C4-2B (cell line): ENCODE measurements around the gene RNF225.

Experiments used
- CTCF ChIP-seq: fragments of 450-650 bp; conservative IDR thresholded peaks from 2 replicates; pipeline ENCODE4 v1.5.1; 2017; ENCODE audit warnings: mild to moderate bottlenecking
- ZFX ChIP-seq: fragments of 450-650 bp; IDR thresholded peaks from 2 replicates; pipeline ENCODE4 v1.6.1; 2017

- TF ChIP-seq CTCF, result no peak
- no peak for TF ChIP-seq ZFX
Measured at GRCh38 chr19:58385891-58386575, 9.4 kb upstream of the RNF225 start.
